Endothelial cell of umbilical vein (primary cell): ENCODE measurements around the gene PIK3C2G. TPM values are rescaled to one million over a fixed set of nuclear protein-coding genes. Genes with fewer than 3 reads are reported as not detected.

Source experiments
- BruUV-seq: library from RNA; stranded (reverse); fragments of 400-500 nt; replicated peaks from 2 replicates; lab custom pipeline; 2021; lab: Mats Ljungman, UMichigan
- CTCF ChIA-PET: fragments of 300-600, 350-600 bp; sonication (Branson Sonifier 250); formaldehyde crosslinking; loops from one replicate; lab custom pipeline; 2021; ENCODE audit warnings: antibody characterized with exemption, inconsistent platforms; lab: Charles Lee
- POLR2A ChIA-PET: fragments of 300-600, 350-600 bp; sonication (Branson Sonifier 250); formaldehyde crosslinking; loops from one replicate; lab custom pipeline; 2021; ENCODE audit warnings: antibody characterized with exemption, inconsistent platforms; lab: Charles Lee
- DNase-seq: peaks from one replicate; pipeline ENCODE4 v3.0.0-alpha.2; 2011; ENCODE audit warnings: low read depth, low spot score
- FAIRE-seq: peaks from 2 replicates; lab custom pipeline; 2011; peaks lifted over from hg19 to GRCh38; lab: Jason Lieb, UNC
- H2AFZ ChIP-seq: 2 replicates; pipeline ENCODE4 v1.6.0; 2012; ENCODE audit warnings: low read depth, low read length, control low read depth, inconsistent platforms
- H3K27ac ChIP-seq: 2 replicates; pipeline ENCODE4 v1.5.1; 2011; ENCODE audit warnings: low read depth, mild to moderate bottlenecking, control low read depth, low read length, moderate library complexity; ENCODE audit not compliant: insufficient read depth
- H3K27me3 ChIP-seq, 2 experiments: 2 replicates each; pipeline versions ENCODE4 v1.6.0 to v1.6.1; 2011; ENCODE audit warnings: low read length in 2 of 2, mixed read lengths in 1 of 2; ENCODE audit not compliant: control insufficient read depth in 2 of 2, insufficient read depth in 2 of 2
- H3K36me3 ChIP-seq, 2 experiments: 2 replicates in 1 of 2; 3 replicates in 1 of 2; pipeline ENCODE4 v1.5.1; 2011; ENCODE audit warnings: low read length in 2 of 2, mild to moderate bottlenecking in 1 of 2, moderate library complexity in 1 of 2; ENCODE audit not compliant: control insufficient read depth in 2 of 2, insufficient read depth in 2 of 2; ENCODE audit errors: extremely low read depth in 1 of 2
- H3K4me1 ChIP-seq: 3 replicates; pipeline ENCODE4 v1.5.1; 2011; ENCODE audit warnings: mild to moderate bottlenecking, low read length; ENCODE audit not compliant: control insufficient read depth, insufficient read depth; ENCODE audit errors: extremely low read depth
- H3K4me2 ChIP-seq: 2 replicates; pipeline ENCODE4 v1.6.1; 2011; ENCODE audit warnings: low read length, control low read depth, mixed read lengths; ENCODE audit not compliant: insufficient read depth
- H3K4me3 ChIP-seq, 3 experiments: fragments of 200-600 bp in 1 of 3; sonication (generic), shearing (Covaris generic) in 1 of 3; replicated peaks in 1 of 3; 2 replicates each; pipeline ENCODE4 v1.5.1; 2011 to 2016; ENCODE audit warnings: control low read depth in 3 of 3, low read length in 3 of 3, mild to moderate bottlenecking in 2 of 3, inconsistent platforms in 1 of 3, low read depth in 1 of 3, moderate library complexity in 1 of 3; ENCODE audit not compliant: insufficient read depth in 1 of 3
- H3K79me2 ChIP-seq: 2 replicates; pipeline ENCODE4 v1.6.0; 2012; ENCODE audit warnings: low read length, inconsistent platforms; ENCODE audit not compliant: control insufficient read depth, insufficient read depth
- H3K9ac ChIP-seq: replicated peaks from 2 replicates; pipeline ENCODE3; 2011; ENCODE audit warnings: low read length, control low read depth; ENCODE audit not compliant: insufficient read depth; ENCODE audit errors: extremely low read depth
- H3K9me1 ChIP-seq: replicated peaks from 3 replicates; pipeline ENCODE4 v1.6.0; 2011; ENCODE audit warnings: mild to moderate bottlenecking, low read length; ENCODE audit not compliant: control insufficient read depth, insufficient read depth; ENCODE audit errors: extremely low read depth
- H3K9me3 ChIP-seq: replicated peaks from 2 replicates; pipeline ENCODE4 v1.5.1; 2012; ENCODE audit warnings: low read length, inconsistent platforms; ENCODE audit not compliant: control insufficient read depth, insufficient read depth
- H4K20me1 ChIP-seq: replicated peaks from 2 replicates; pipeline ENCODE3; 2011; ENCODE audit warnings: mild to moderate bottlenecking, low read length; ENCODE audit not compliant: control insufficient read depth, insufficient read depth; ENCODE audit errors: extremely low read depth
- EZH2 ChIP-seq: IDR thresholded peaks from 2 replicates; pipeline ENCODE4 v1.6.1; 2012; ENCODE audit warnings: borderline replicate concordance, low read depth, mild to moderate bottlenecking, moderate library complexity, low read length, inconsistent platforms; ENCODE audit not compliant: severe bottlenecking
- FOS ChIP-seq: IDR thresholded peaks from 2 replicates; pipeline ENCODE4 v1.6.1; 2011; ENCODE audit warnings: mild to moderate bottlenecking, low read length, moderate library complexity, borderline replicate concordance; ENCODE audit not compliant: insufficient read depth
- GATA2 ChIP-seq: IDR thresholded peaks from 2 replicates; pipeline ENCODE4 v1.7.0; 2011; ENCODE audit warnings: low read depth, mild to moderate bottlenecking, moderate library complexity, mixed read lengths, low read length; ENCODE audit not compliant: insufficient read length, insufficient read depth
- JUN ChIP-seq: IDR thresholded peaks from 2 replicates; pipeline ENCODE4 v1.6.1; 2011; ENCODE audit warnings: borderline replicate concordance, low read depth; ENCODE audit not compliant: insufficient read length, insufficient read depth
- MAX ChIP-seq: IDR thresholded peaks from 2 replicates; pipeline ENCODE4 v1.6.1; 2011; ENCODE audit not compliant: insufficient read depth, insufficient read length
- MYC ChIP-seq: IDR thresholded peaks from one replicate; pipeline ENCODE4 v1.6.1; 2011; ENCODE audit warnings: mild to moderate bottlenecking, low read depth, low read length
- POLR2A ChIP-seq: IDR thresholded peaks from 2 replicates; pipeline ENCODE4 v1.6.1; 2012; ENCODE audit warnings: low read depth, mild to moderate bottlenecking, control low read depth, low read length
- POLR2AphosphoS5 ChIP-seq: IDR thresholded peaks from 2 replicates; pipeline ENCODE4 v1.6.1; 2012; ENCODE audit warnings: low read depth, mild to moderate bottlenecking, control low read depth, low read length, moderate library complexity; ENCODE audit not compliant: insufficient read depth
- dilution Hi-C: fragments of 300-500 bp; cut with MboI; formaldehyde crosslinking; loops from one replicate; pipeline ENCODE4 v1.15.0; 2019; ENCODE audit warnings: low sequenced_read_pairs; ENCODE audit not compliant: extremely low pct_ligation_motif_present
- intact Hi-C: fragments of 100-400 bp; cut with micrococcal nuclease; formaldehyde crosslinking; loops from one replicate; pipeline ENCODE4 v1.10.0; 2022
- polyA plus RNA-seq, 4 experiments: library from polyadenylated mRNA; depleted of rRNA in 3 of 4; stranded (reverse) in 3 of 4; unstranded in 1 of 4; fragments of >200 nt; gene quantifications; 2 replicates each; pipeline versions ENCODE4 v1.2.1 to v1.2.3, GENCODE V29; 2011 to 2012; ENCODE audit warnings: missing spikeins in 1 of 4
- total RNA-seq: library from RNA; stranded (reverse); gene quantifications from 2 replicates; pipeline ENCODE4 v1.2.3, GENCODE V29; 2021
- TF ChIP-seq, protein P1 (sequence below), 2 donors: IDR thresholded peaks; 1 replicate in 1 of 2; 2 replicates in 1 of 2; pipeline ENCODE4 v1.5.1; 2011; ENCODE audit warnings: low read length in 2 of 2, mild to moderate bottlenecking in 2 of 2, moderate library complexity in 2 of 2, control low read depth in 1 of 2, inconsistent platforms in 1 of 2, low read depth in 1 of 2; ENCODE audit not compliant: insufficient read depth in 1 of 2; ENCODE audit errors: extremely low read depth in 1 of 2

PIK3C2G gene
- total and polyA plus RNA-seq, 2 donors (not counting 3 experiments of a cell fraction or from before 2014, with no cell fraction given): not detected

DNA sequence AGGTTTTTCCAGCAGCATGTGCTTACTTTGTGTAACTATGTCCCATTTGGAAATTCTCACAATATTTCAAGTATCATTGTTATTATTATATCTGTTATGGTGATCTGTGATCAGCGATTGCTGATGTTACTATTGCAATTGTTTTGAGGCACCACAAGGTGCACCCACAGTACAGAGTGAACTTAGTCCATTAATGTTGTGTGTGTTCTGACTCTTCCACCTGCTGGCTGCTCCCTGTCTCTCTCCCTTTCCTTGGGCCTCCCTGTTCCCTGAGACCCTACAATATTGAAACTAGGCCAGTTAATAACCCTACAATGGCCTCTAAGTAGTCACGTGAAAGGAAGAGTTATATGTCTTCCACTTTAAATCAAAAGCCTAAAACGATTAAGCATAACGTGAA lies 153.9 kb downstream of the PIK3C2G start:
- H3K4me3 ChIP-seq: no peak overlapping the region
- CTCF ChIA-PET: interaction anchor here (1.2 to 1.4 kb wide), 3 partner anchors 12 to 165 kb away, joined by 3 to 5 read pairs (median 3); no protein-coding TSS in a partner anchor
- H2AFZ ChIP-seq: no peak overlapping the region
- H3K79me2 ChIP-seq: no peaks in the 10 kb centered on the region
- no peak for FAIRE-seq
- no peaks in the 10 kb centered on the region for H4K20me1 ChIP-seq
- no peak overlapping the region for H3K27ac ChIP-seq
- TF ChIP-seq FOS (no peak), JUN (no peak), MAX (no peak), POLR2A (no peak), POLR2AphosphoS5 (no peak), MYC (no peak), EZH2 (no peak), GATA2 (no peak)
- TF ChIP-seq, protein P1, sequence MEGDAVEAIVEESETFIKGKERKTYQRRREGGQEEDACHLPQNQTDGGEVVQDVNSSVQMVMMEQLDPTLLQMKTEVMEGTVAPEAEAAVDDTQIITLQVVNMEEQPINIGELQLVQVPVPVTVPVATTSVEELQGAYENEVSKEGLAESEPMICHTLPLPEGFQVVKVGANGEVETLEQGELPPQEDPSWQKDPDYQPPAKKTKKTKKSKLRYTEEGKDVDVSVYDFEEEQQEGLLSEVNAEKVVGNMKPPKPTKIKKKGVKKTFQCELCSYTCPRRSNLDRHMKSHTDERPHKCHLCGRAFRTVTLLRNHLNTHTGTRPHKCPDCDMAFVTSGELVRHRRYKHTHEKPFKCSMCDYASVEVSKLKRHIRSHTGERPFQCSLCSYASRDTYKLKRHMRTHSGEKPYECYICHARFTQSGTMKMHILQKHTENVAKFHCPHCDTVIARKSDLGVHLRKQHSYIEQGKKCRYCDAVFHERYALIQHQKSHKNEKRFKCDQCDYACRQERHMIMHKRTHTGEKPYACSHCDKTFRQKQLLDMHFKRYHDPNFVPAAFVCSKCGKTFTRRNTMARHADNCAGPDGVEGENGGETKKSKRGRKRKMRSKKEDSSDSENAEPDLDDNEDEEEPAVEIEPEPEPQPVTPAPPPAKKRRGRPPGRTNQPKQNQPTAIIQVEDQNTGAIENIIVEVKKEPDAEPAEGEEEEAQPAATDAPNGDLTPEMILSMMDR (IDR thresholded peaks at IDR 0.05; ENCODE audit: extremely low read depth in 1 of 2, insufficient read depth in 1 of 2, low read depth in 1 of 2, low read length in 2 of 2): no peak
- POLR2A ChIA-PET: no interaction called here
- intact Hi-C loops (no loop called here), dilution Hi-C loops (no loop called here)
- no peak overlapping the region for H3K4me2 ChIP-seq
- BruUV-seq: no TSS peak
- no peaks in the 10 kb centered on the region for H3K4me1 ChIP-seq
- no peaks in the 10 kb centered on the region for H3K27me3 ChIP-seq
- H3K9ac ChIP-seq: no peak overlapping the region
- DNase-seq: no peak
- no peaks in the 10 kb centered on the region for H3K9me1 ChIP-seq
- no peaks in the 10 kb centered on the region for H3K36me3 ChIP-seq
- no peaks in the 10 kb centered on the region for H3K9me3 ChIP-seq
